ENCODE measurements around the gene SKAP2.

GRCh38 chr7:26619348-26619984 is 244.9 kb downstream of the SKAP2 start:
- no peak for TF ChIP-seq CEBPB (IDR thresholded peaks at IDR 0.05)
- TF ChIP-seq REST (IDR thresholded peaks at IDR 0.05; ENCODE audit: low read depth), result no peak
- TF ChIP-seq FOXM1 (IDR thresholded peaks at IDR 0.05; ENCODE audit: borderline replicate concordance, low read depth), result no peak
- TF ChIP-seq EP300 (IDR thresholded peaks at IDR 0.05; ENCODE audit: borderline replicate concordance), result no peak
- TF ChIP-seq YY1 (IDR thresholded peaks at IDR 0.05; ENCODE audit: low read depth), result no peak
- no peak for TF ChIP-seq RAD21 (IDR thresholded peaks at IDR 0.05; ENCODE audit: low read depth)
- no peak for TF ChIP-seq ZBTB7A (IDR thresholded peaks at IDR 0.05; ENCODE audit: low read depth)
- no peak for TF ChIP-seq EGR1 (IDR thresholded peaks at IDR 0.05)
- TF ChIP-seq MAX (IDR thresholded peaks at IDR 0.05), result no peak
